Natural killer cell (primary cell): Measurements from ENCODE around the gene CLCNKA. TPM values are rescaled to one million over a fixed set of nuclear protein-coding genes. Genes with fewer than 3 reads are reported as not detected.

ENCODE experiments used
- ATAC-seq, 3 donors: fragments of 150-1000 bp in 2 of 3; fragments of 200-7000 bp in 1 of 3; cut with Tn5 transposase; 1 replicate in 1 of 3; 2 replicates in 2 of 3; pipeline ENCODE4 v1.10.0; 2021; ENCODE audit warnings: mild to moderate bottlenecking in 2 of 3, moderate library complexity in 2 of 3
- DNase-seq, 2 donors: peaks; one replicate each; pipeline versions ENCODE4 v3.0.0 to v3.0.0-alpha.2; 2013 to 2021; ENCODE audit warnings: mixed read lengths in 1 of 2
- H3K27ac ChIP-seq: one replicate; pipeline ENCODE4 v1.5.1; 2013; ENCODE audit warnings: mild to moderate bottlenecking, low read length
- H3K27me3 ChIP-seq: one replicate; pipeline ENCODE4 v1.6.1; 2013; ENCODE audit warnings: low read length; ENCODE audit not compliant: control insufficient read depth, insufficient read depth
- H3K36me3 ChIP-seq: one replicate; pipeline ENCODE4 v1.6.1; 2013; ENCODE audit warnings: low read length; ENCODE audit not compliant: control insufficient read depth, insufficient read depth
- H3K4me1 ChIP-seq: one replicate; pipeline ENCODE4 v1.6.1; 2013; ENCODE audit warnings: low read length; ENCODE audit not compliant: control insufficient read depth, insufficient read depth
- H3K4me3 ChIP-seq: one replicate; pipeline ENCODE4 v1.5.1; 2013; ENCODE audit warnings: low read length
- H3K9me3 ChIP-seq: one replicate; pipeline ENCODE4 v1.6.1; 2013; ENCODE audit warnings: low read length; ENCODE audit not compliant: control insufficient read depth, insufficient read depth
- H3K27ac Mint-ChIP-seq, 2 donors: one replicate each; pipeline ENCODE4 v1.8.0; 2022; ENCODE audit warnings: mild to moderate bottlenecking in 2 of 2, mixed read lengths in 2 of 2, moderate library complexity in 1 of 2
- H3K27me3 Mint-ChIP-seq, 2 donors: one replicate each; pipeline ENCODE4 v1.8.0; 2022; ENCODE audit warnings: low read depth in 2 of 2, mixed read lengths in 2 of 2
- H3K36me3 Mint-ChIP-seq: one replicate; pipeline ENCODE4 v1.8.0; 2022; ENCODE audit warnings: mixed read lengths
- H3K4me1 Mint-ChIP-seq, 2 donors: one replicate each; pipeline ENCODE4 v1.8.0; 2022; ENCODE audit warnings: mixed read lengths in 2 of 2
- H3K4me3 Mint-ChIP-seq: one replicate; pipeline ENCODE4 v1.8.0; 2022; ENCODE audit warnings: mild to moderate bottlenecking, moderate library complexity, mixed read lengths
- H3K9me3 Mint-ChIP-seq, 2 donors: one replicate each; pipeline ENCODE4 v1.8.0; 2022; ENCODE audit warnings: mixed read lengths in 2 of 2
- CTCF ChIP-seq: fragments of 200-600 bp; IDR thresholded peaks from one replicate; pipeline ENCODE4 v1.8.0; 2022; ENCODE audit warnings: antibody characterized with exemption
- whole genome bisulfite sequencing: methylation state at CpG from one replicate; pipeline ENCODE4 v1.1.7; 2013; ENCODE audit warnings: missing lambda C conversion rate; ENCODE audit not compliant: insufficient coverage; 5-methylcytosine and 5-hydroxymethylcytosine counted together
- intact Hi-C: fragments of 100-400 bp; cut with micrococcal nuclease; formaldehyde crosslinking; loops from one replicate; pipeline ENCODE4 v1.14.2; 2022
- total RNA-seq, 4 donors: library from RNA; stranded (reverse); fragments of 120-200 nt in 1 of 4; gene quantifications; one replicate each; pipeline versions ENCODE4 v1.2.3 to v1.2.4, GENCODE V29; 2013 to 2022

The CLCNKA gene
- total RNA-seq, 3 donors from 2014 or later (not counting 1 experiment from before 2014, with no cell fraction given): 0.16 to 0.33 TPM; not detected in 1

- Mint-ChIP-seq H3K36me3 (no peaks in the 10 kb centered on the region), H3K27me3 (no peaks in the 10 kb centered on the region), H3K9me3 (no peaks in the 10 kb centered on the region), H3K4me3 (no peak overlapping the region), H3K4me1 (peaks cover 0 to 15% of the 10 kb centered on the region in 2 donors), H3K27ac (no peak overlapping the region)
- DNase-seq (no peak), ATAC-seq (no peak)
- Histone ChIP-seq H3K27me3 (no peaks in the 10 kb centered on the region), H3K9me3 (no peaks in the 10 kb centered on the region), H3K36me3 (no peaks in the 10 kb centered on the region), H3K4me3 (no peak overlapping the region), H3K4me1 (peaks cover 23% of the 10 kb centered on the region), H3K27ac (no peak overlapping the region)
- no peak for TF ChIP-seq CTCF
- 91% methylated on average over 11 of the region's 11 CpGs for WGBS
- intact Hi-C loops: loop anchor here (1.0 to 2.0 kb wide), 4 partner anchors 47 to 353 kb away; no protein-coding TSS in a partner anchor
Measured at GRCh38 chr1:16009678-16010077, 12.2 kb upstream of the CLCNKA start.

GRCh38 chr1:16010837-16011236 is 11.0 kb upstream of the CLCNKA start:
- no peak overlapping the region for H3K27ac ChIP-seq
- ATAC-seq: no peak
- no peak for TF ChIP-seq CTCF
- no peak overlapping the region for H3K4me3 Mint-ChIP-seq
- H3K27ac Mint-ChIP-seq: no peak overlapping the region
- peaks cover 22% of the 10 kb centered on the region for H3K4me1 ChIP-seq
- no peak for DNase-seq
- WGBS: 98% methylated on average over 3 of the region's 3 CpGs
- no peaks in the 10 kb centered on the region for H3K36me3 Mint-ChIP-seq
- no peaks in the 10 kb centered on the region for H3K9me3 Mint-ChIP-seq
- no peak overlapping the region for H3K4me3 ChIP-seq
- no peaks in the 10 kb centered on the region for H3K27me3 Mint-ChIP-seq
- H3K9me3 ChIP-seq: no peaks in the 10 kb centered on the region
- H3K4me1 Mint-ChIP-seq: peaks cover 0 to 15% of the 10 kb centered on the region in 2 donors
- no peaks in the 10 kb centered on the region for H3K27me3 ChIP-seq
- intact Hi-C loops: no loop called here
- H3K36me3 ChIP-seq: no peaks in the 10 kb centered on the region

GRCh38 chr1:16011936-16012589 is 9.8 kb upstream of the CLCNKA start:
- H3K27ac Mint-ChIP-seq: peak overlapping the region in 1 of 2 donors; percentile 87
- peak overlapping the region; percentile 7 for H3K4me3 ChIP-seq

More at GRCh38 chr1:16011936-16012589, 9.8 kb upstream of the CLCNKA start:
- 97% methylated on average over 10 of the region's 11 CpGs for WGBS
- no peaks in the 10 kb centered on the region for H3K9me3 ChIP-seq
- no peak overlapping the region for H3K27ac ChIP-seq
- Mint-ChIP-seq H3K36me3 (no peaks in the 10 kb centered on the region), H3K4me1 (peaks cover 0 to 11% of the 10 kb centered on the region in 2 donors), H3K4me3 (peak overlapping the region; percentile 47), H3K9me3 (no peaks in the 10 kb centered on the region), H3K27me3 (no peaks in the 10 kb centered on the region)
- no peak for ATAC-seq
- TF ChIP-seq CTCF: no peak
- H3K4me1 ChIP-seq: peaks cover 16% of the 10 kb centered on the region
- DNase-seq: no peak
- no peaks in the 10 kb centered on the region for H3K27me3 ChIP-seq
- intact Hi-C loops: no loop called here
- no peaks in the 10 kb centered on the region for H3K36me3 ChIP-seq
